A549 (cell line): ENCODE results near the gene LNPEP.

Source experiments
- CTCF ChIP-seq: fragments of >200 bp; sonication (Bioruptor Twin); formaldehyde crosslinking; IDR thresholded peaks from 3 replicates; pipeline ENCODE4 v1.5.1; 2016
- MAX ChIP-seq: IDR thresholded peaks from 2 replicates; pipeline ENCODE4 v1.6.1; 2012
- MAZ ChIP-seq: fragments of 150-350 bp; IDR thresholded peaks from 2 replicates; pipeline ENCODE4 v1.6.1; 2014; ENCODE audit warnings: antibody characterized with exemption, low read depth, low read length, borderline replicate concordance
- POLR2A ChIP-seq: IDR thresholded peaks from 2 replicates; pipeline ENCODE4 v1.6.1; 2012; ENCODE audit warnings: mild to moderate bottlenecking, low read length
- RFX5 ChIP-seq: fragments of 450-650 bp; IDR thresholded peaks from 2 replicates; pipeline ENCODE4 v1.7.1; 2014; ENCODE audit warnings: antibody characterized with exemption, mild to moderate bottlenecking, moderate library complexity
- ZC3H11A ChIP-seq: fragments of 450-650 bp; IDR thresholded peaks from 2 replicates; pipeline ENCODE4 v1.6.1; 2014; ENCODE audit warnings: antibody characterized with exemption, mild to moderate bottlenecking

- TF ChIP-seq MAX, result no peak
- no peak for TF ChIP-seq CTCF
- no peak for TF ChIP-seq MAZ
- TF ChIP-seq POLR2A, result no peak
- TF ChIP-seq RFX5, result no peak
- TF ChIP-seq ZC3H11A, result no peak
Observed at GRCh38 chr5:97071101-97071500, 135.2 kb downstream of the LNPEP start.
